ENCODE data around the gene CHAT.

CHAT gene

DNA sequence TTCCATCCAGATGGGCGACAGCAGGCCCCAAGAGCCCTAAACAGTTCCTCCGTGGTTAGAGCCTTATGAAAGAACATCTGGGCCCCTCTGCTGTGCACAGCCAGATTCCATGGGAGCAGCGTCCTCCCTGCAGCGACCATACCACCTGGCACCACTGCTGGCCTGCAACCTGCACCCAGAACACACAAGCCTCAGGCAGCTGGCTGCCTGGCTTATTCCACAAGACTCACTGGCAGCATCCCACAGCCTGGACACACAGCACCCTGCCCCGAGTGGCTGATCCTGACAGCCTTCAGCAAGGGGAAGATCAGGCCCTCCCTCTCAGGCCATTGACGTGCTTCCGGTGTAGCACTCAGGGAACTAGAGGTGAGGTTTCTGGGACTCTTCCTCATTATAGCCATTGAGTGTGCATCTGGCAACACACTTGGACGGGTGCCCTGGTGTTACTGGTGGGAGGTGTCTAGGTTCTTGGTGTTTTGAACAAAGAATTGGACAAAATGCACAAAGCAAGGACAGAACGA, 41.2 kb upstream of the CHAT start:
- no peak for DNase-seq (ENCODE audit: low read depth)
- TF ChIP-seq, protein P1, sequence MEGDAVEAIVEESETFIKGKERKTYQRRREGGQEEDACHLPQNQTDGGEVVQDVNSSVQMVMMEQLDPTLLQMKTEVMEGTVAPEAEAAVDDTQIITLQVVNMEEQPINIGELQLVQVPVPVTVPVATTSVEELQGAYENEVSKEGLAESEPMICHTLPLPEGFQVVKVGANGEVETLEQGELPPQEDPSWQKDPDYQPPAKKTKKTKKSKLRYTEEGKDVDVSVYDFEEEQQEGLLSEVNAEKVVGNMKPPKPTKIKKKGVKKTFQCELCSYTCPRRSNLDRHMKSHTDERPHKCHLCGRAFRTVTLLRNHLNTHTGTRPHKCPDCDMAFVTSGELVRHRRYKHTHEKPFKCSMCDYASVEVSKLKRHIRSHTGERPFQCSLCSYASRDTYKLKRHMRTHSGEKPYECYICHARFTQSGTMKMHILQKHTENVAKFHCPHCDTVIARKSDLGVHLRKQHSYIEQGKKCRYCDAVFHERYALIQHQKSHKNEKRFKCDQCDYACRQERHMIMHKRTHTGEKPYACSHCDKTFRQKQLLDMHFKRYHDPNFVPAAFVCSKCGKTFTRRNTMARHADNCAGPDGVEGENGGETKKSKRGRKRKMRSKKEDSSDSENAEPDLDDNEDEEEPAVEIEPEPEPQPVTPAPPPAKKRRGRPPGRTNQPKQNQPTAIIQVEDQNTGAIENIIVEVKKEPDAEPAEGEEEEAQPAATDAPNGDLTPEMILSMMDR (IDR thresholded peaks at IDR 0.05; ENCODE audit: control insufficient read depth, insufficient read depth, low read depth, low read length, missing control alignments): no peak
- H3K4me3 ChIP-seq (ENCODE audit: control insufficient read depth, low read depth, low read length): no peak overlapping the region

DNA sequence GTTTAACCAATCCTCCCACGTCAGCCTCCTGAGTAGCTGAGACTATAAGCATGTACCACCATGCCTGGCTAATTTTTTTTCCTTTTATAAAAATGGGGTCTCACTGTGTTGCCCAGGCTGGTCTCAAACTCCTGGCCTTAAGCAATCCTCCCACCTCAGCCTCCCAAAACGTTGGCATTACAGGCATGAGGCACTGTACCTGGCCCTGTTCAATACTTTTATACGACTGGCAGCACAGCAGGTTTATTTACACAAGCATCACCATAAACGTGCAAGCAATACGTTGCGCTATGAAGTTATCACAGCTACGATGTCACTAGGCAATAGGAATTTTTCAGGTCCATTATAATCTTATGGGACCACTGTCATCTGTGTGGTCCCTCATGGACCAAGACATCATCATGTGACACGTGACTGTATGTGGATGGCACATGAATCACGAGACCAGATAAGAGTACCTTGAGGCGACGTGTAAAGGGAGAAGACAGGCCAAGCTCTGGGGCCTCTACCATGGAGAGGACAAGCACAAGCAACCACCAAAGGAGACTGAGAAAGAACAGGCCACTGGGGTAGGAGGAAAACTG, 38.3 kb upstream of the CHAT start:
- DNase-seq (ENCODE audit: low read depth): no peak
- TF ChIP-seq, protein P1 (IDR thresholded peaks at IDR 0.05; ENCODE audit: control insufficient read depth, insufficient read depth, low read depth, low read length, missing control alignments): no peak
- H3K4me3 ChIP-seq (ENCODE audit: control insufficient read depth, low read depth, low read length): no peak overlapping the region

DNA sequence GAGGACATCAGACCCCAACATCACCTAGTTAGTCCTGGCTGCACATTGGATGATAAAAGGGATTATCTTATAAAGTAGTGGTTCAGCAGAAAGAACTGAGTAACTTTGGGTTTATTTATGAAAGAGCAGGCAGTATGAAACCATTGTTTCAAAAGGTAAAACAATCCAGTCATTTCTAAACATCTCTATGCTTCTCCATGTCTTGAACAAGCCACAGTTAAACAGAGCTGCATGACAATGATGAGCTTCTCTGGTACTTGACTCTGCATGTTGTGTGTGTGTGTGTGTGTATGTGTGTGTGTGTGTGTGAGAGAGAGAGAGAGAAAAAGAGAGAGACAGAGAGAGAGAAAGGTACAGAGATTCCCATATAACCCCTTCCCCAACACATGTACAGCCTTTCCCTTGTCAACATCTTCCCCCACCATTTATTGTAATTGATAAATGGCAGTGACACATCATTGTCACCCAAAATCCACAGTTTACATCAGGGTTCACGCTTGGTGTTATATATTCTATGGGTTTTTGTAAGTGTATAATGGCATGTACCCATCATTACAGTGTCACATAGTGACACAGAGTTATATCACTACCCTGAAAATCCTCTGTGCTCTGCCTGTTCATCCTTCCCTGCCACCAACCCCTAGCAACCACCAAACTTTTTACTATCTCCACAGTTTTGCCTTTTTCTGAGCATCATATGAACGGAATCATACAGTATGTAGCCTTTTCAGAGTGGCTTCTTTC, 36.5 kb upstream of the CHAT start:
- TF ChIP-seq, protein P1 (IDR thresholded peaks at IDR 0.05; ENCODE audit: control insufficient read depth, insufficient read depth, low read depth, low read length, missing control alignments): no peak
- no peak overlapping the region for H3K4me3 ChIP-seq (ENCODE audit: control insufficient read depth, low read depth, low read length)
- DNase-seq (ENCODE audit: low read depth): no peak

DNA sequence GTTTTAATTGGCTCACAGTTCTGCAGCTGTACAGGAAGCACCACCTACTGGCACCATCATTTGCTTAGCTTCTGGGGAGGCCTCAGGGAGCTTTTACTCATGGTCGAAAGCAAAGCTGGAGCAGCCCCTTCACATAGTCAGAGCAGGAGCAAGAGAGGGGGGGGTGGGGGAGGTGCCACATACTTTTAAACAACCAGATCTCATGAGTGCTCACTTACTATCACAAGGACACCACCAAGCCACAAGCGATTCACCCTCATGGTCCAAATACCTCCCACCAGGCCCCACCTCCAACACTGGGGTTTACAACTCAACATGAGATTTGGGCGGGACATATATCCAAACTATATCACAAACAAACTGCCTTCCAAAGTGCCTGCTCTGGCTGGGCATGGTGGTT, 35.4 kb upstream of the CHAT start:
- DNase-seq (ENCODE audit: low read depth): no peak
- TF ChIP-seq, protein P1 (IDR thresholded peaks at IDR 0.05; ENCODE audit: control insufficient read depth, insufficient read depth, low read depth, low read length, missing control alignments): no peak
- no peak overlapping the region for H3K4me3 ChIP-seq (ENCODE audit: control insufficient read depth, low read depth, low read length)

DNA sequence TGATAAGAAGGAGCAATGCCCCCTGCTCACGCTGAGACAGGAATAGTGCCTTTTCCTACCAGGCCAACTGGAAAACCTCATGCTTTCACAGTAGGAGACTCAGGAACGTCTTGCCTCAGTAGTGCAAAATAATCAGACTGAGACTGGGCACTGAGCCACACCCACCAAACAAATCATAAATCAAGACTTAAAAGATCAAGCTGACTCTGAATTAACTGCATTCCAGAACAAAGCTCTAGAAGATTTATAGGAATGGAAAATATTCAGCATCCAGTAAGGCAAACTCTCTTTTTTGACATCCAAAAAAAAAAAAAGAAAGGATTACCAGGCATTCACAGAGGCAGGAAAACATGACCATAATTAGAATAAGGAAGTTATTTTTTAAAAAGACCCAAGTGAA, 34.2 kb upstream of the CHAT start:
- TF ChIP-seq, protein P1 (IDR thresholded peaks at IDR 0.05; ENCODE audit: control insufficient read depth, insufficient read depth, low read depth, low read length, missing control alignments): no peak
- no peak overlapping the region for H3K4me3 ChIP-seq (ENCODE audit: control insufficient read depth, low read depth, low read length)
- DNase-seq (ENCODE audit: low read depth): peak; percentile 73

DNA sequence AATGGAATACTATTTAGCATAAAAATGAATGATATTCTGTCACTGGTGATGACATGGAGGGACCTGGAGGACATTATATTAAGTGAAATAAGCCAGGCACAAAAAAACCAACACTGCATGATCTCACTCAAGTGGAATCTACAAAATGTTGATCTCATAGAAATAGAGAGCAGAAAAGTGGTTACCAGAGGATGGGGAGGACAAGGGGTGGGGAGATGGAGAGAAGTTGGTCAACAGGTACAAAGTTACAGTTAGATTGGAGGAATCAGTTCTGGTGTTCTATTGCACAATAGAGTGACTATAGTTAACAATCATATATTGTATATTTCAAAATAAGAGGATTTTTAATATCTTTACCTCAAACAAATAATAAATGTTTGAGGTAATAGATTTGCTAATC, 28.4 kb upstream of the CHAT start:
- DNase-seq (ENCODE audit: low read depth): no peak
- TF ChIP-seq, protein P1 (IDR thresholded peaks at IDR 0.05; ENCODE audit: control insufficient read depth, insufficient read depth, low read depth, low read length, missing control alignments): no peak

More for the DNA sequence above, 28.4 kb upstream of the CHAT start:
- no peak overlapping the region for H3K4me3 ChIP-seq (ENCODE audit: control insufficient read depth, low read depth, low read length)
